Right lung (tissue), 5 donors: Measurements from ENCODE around the gene POLRMT. TPM values are rescaled to one million over a fixed set of nuclear protein-coding genes. Genes with fewer than 3 reads are reported as not detected.
A peak's percentile ranks its signal among the peaks of the same experiment; 100 is the strongest.

Experiments used
- DNase-seq, 2 donors: peaks; one replicate each; pipeline ENCODE4 v3.0.0-alpha.2; 2013
- polyA plus RNA-seq, 5 donors: library from polyadenylated mRNA; unstranded; fragments of 120-200 nt; gene quantifications; one replicate each; pipeline versions ENCODE4 v1.2.1 to v1.2.3, GENCODE V29; 2013; ENCODE audit warnings: inconsistent platforms in 1 of 5, low replicate concordance in 1 of 5; ENCODE audit not compliant: insufficient read length in 5 of 5, insufficient read depth in 1 of 5

The POLRMT gene
- polyA plus RNA-seq, 5 donors = 28.9 to 46.0 (median 43.0) TPM

GRCh38 chr19:664913-665443, 31.6 kb upstream of the POLRMT start:
- DNase-seq = peak; percentile 69 to 81

DNA sequence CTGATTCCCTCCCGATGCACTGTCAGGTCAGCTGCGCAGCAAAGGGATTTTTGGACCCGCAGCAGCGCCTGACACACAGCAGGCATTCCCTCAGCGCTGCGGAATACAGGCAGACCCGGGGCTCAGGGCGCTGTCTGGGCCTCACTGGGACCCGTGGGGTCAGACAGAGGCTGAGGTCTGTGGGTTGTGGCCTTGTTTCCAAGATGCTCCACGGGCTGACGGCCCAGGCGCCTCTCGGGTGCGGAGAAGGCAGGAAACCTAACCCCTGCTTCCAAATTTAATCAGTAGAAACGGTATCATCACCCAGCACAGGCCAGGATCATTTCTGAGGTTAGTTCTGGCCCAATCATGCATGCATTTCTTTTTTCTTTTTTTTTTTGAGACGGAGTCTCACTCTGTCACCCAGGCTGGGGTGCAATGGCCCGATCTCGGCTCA, 30.4 kb upstream of the POLRMT start:
- DNase-seq = no peak

DNA sequence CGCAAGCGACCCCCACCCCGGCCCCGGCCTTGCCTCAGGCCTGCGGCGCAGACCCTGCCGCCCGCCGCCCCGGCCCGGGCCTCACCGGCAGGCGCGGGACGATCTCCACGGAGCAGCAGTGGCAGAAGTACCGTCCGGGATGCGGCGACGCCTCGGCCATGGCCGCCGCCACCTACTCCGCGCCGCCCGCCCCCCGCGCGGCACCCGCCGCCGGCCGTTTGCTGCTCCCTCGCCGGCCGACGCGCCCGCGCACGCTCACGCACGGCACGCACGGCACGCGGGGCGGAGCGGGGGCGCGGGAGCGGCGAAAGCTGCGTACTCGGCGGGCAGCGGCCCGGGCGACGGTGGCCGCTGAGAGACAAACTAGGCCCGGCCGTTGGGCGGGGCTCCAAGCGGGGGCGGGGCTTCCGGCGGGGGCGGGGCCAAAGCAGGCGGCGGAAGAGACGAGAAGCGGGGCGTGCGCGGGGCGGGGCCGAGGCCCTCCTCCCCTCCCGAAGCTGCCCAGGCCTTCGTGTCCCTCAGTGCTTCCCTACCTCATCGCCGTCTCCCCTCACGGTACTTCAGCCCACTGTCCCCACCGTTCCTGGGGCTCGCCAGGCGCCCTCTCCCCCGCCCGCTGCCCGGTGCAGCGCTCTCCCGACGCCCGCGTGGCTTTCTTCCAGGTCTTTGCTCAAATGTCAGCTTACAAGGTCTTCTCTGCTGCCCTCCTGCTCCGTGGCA, 29.8 kb upstream of the POLRMT start, which contains the start of gene RNF126:
RNF126 (minus strand) TSS at position 253 of the 720 bp plus-strand sequence; CDS start at position 160, 93 bp downstream.
- DNase-seq = peak; percentile 87 to 89

- no peak for DNase-seq
These were observed 29.0 kb upstream of the POLRMT start for GRCh38 chr19:662207-662961.

- DNase-seq = no peak
These were observed 28.3 kb upstream of the POLRMT start for GRCh38 chr19:661427-662196.

GRCh38 chr19:660793-661426, 27.6 kb upstream of the POLRMT start:
- DNase-seq = no peak

GRCh38 chr19:658916-659839, 25.8 kb upstream of the POLRMT start:
- no peak for DNase-seq

DNA sequence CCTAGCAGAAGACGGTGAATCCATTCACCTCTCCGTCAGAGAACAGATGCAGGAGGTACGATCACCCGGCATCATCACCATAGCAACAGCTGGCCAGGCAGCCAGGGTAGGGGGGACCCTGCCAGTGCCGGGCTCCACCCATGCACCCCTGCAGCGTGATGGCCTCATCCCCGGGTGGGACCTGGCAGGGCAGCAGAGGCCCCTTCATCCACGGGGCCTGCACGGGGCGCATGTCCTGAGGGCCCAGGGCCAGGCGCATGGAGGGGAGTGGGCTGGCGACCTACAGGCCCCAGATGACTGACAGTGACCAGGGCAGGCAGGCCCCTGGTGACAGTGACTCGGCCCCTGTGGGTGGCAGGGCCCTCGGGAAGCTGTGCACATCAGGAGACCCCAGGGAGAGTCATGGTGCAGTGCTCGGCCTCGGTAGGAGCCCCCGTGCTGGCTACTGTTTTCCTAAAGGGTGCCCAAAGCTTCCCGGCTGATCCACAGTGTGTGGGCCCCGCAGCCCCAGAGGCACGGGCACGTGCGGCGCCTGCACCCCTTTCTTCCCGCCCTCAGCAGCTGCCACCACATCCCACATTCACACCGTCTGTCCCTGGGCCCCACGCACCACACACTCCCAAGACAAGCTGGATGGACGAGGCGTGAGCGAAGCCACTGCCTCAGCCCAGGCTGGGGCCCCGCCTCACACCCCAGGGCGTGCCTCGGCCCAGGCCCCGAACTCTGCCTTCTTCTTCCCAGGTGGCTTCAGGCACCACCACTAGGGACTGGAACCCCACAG, 24.9 kb upstream of the POLRMT start:
- DNase-seq = no peak

- no peak for DNase-seq
These were observed 24.3 kb upstream of the POLRMT start for GRCh38 chr19:657611-658010.

GRCh38 chr19:656751-657559, 23.6 kb upstream of the POLRMT start:
- DNase-seq = no peak

DNA sequence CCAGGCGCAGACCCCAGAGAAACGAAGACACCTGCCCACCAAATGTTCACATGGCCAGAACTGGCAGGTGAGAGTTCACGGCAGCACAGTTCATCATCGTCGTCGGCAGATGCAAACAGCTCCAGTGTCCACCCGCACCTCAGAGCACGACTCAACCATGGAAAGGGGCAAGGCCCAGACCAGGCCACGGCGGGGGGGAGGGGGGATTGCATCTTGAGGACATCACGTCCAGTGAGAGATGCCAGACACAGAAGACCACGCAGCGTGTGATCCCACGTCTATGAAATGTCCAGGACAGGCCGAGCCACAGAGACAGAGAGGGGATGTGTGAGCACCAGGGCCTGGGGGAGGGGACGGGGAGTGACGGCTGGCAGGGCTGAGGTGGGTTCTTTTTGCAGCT, 22.4 kb upstream of the POLRMT start:
- no peak for DNase-seq

DNA sequence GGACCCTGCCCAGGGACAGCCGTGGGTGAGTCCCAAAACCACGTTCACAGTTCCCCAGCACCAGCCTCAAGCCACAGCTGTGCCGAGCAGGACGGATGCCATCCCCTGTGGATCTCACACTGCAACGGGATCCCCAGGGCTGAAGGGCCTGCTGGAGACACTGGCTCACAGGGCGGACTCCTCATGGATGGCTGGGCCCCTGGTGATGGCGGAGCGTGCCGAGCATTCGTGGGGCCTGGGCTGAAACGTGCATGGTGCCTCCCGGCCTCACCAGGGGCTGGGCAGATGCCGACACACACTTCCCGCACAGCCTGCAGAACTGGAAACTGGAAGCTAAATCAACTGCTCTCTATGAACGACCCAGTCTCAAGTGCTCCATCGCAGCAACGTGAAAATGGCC, 20.1 kb upstream of the POLRMT start:
- DNase-seq = no peak

DNA sequence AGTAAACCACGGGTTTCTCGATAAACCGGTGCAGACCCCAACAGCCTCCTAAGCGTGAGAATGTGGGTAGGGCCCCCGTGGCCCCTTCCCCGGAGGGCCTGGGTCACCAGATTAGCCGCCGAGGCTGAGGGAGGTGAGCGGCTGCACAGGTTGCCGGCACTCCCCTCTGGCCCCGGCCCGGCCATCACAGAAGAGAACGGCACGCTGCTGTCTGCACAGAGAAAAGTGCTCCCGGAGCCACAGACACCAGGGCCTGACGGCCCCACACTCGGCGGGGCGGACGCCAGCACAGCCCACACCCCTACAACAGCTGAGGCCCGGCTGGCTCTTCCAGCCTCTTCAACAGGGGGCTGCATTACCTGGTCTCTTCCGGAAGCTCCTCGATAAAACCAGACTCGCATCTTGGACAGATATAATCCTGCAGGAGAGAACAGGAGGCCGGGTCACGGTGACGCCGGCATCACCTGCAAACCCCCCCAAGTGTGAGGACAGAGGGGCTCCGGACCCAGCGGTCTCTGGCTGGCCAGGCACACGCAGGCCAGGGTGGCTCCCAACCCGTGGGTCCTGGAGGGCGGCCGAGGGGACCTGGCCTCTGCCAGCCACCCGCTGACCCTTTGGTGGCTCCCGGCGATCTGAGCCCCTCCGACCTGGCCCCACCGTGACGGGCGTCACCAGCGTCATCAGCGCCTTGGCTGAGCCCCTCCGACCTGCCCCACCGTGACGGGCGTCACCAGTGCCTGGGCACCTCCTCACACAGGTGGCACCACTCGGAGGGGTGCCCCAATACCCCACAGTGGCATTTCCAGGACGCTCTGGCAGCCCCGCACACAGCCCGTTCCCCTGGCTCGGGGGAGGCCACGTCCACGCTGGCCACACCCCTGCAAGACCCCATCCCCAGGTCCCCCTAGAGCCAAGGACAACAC, 19.4 kb upstream of the POLRMT start:
- no peak for DNase-seq

DNA sequence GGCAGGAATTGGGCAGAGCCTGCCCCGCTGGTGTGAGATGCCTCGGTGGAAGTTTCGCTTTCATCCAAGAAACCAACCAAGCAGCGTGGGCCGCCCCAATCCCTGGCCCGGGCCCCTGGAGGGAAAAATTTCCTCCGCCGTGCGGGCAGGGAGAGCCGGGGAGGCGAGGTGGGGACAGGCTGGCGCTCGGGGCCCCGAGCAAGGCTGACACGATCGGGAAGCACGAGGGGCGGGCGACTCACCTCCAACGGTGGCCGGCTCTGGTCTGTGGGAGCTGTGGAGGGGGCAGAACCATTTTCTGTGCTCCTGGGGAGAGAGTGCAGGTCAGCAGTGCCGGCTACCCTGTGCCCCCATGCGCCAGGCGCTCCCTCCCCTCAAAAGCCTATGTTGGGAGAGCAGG, 18.7 kb upstream of the POLRMT start:
- no peak for DNase-seq

DNA sequence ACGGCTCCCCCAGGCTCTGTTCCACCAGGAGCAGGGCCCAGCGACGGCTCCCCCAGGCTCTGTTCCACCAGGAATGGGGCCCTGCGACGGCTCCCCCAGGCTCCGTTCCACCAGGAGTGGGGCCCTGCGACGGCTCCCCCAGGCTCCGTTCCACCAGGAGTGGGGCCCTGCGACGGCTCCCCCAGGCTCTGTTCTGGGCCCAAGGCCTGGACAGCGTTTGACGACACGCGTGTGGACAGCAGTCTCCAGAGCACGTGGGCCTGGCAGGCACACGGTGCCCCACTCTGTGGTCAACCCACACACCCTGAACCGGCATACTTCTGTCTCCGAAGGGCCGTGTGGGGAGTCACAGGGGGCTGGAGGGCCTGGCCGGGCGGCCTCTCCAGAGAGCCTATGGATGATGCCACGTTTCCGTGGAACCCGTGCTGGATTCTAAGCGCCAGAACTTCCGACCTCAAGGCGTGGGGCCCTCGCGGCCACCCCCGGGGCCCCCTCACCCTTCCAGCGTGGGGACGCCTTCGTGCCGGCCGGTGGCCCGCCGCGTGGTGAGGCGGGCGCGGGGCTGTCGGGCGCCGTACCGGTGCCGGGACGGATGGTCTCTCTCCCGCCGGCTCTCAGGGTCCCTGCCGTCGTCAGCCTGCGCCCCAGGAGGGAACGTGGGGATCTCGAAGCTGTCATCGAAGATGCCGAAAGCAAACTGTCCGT, 17.9 kb upstream of the POLRMT start:
- DNase-seq = no peak

DNA sequence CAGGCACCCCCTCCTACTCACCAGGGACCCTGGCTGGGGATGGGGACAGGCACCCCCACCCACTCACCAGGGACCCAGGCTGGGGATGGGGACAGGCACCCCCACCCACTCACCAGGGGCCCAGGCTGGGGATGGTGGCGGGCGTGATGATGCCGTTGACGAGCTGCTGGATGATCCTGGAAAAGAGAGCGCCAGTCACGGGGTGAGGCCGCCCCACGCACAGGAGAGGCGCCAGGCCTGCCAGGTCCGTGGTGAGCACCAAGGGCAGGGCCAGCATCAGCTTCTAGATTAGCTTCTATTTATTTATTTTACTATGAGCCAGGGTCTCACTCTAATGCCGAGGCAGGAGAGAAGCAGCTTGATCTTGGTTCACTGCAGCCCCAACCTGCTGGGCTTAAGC, 16.8 kb upstream of the POLRMT start:
- no peak for DNase-seq
